ENCODE data around the gene HSD17B14. TPM values are rescaled to one million over a fixed set of nuclear protein-coding genes. Genes with fewer than 3 reads are reported as not detected.
"Not testable (repeated sequence)": the region's sequence is repeated elsewhere in the genome, so short reads cannot be mapped to it uniquely, and the experiment has no call there.

Gene HSD17B14
- polyA plus RNA-seq (2013, experiment 1 of 2), result 1.5 TPM
- polyA plus RNA-seq (2013, experiment 2 of 2), result 1.2 TPM

DNA sequence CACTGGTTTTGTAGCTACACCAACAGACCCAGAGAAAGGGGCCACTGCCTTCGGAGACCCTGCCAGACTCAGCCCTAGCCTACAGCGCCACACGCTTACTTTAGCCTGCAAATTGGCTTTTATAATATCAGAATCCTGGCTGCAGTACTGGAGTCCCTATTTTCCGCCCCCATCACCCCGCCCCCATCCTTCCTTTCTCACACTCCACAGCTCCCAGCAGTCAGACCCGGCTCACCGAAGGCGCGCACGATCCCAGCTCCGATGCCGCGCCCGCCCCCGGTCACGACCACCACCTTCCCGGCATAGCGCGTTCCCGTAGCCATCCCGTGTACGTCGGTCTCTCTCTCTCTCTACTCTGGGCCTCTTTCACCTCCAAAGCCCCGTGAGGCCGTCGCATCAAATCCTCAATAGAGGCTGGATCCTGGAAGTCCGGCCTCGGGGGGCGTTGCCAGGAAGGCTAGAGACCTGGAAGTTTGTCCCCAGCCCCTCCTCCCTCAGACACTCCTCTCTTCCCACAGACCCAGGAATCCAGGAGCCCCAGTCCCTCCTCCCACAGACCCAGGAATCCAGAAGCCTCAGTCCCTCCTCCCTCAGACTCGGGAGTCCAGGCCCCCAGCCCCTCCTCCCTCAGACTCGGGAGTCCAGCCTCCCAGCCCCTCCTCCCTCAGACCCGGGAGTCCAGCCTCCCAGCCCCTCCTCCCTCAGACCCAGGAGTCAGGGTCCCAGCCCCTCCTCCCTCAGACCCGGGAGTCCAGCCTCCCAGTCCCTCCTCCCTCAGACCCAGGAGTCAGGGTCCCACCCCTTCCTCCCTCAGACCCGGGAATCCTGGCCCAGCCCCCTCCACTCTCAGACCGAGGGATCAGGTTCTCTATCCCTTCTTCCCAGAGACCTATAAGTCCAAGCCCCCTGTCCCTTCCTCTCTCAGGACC is at the start of gene HSD17B14:
HSD17B14 (minus strand) TSS at position 403 of the 929 bp plus-strand sequence; CDS start at position 323, 80 bp downstream.
- Histone ChIP-seq H3K27ac (ENCODE audit: low read depth, low read length) (peak within 1 kb of the TSS; percentile 79), H3K4ac (ENCODE audit: low read depth, low read length) (no peak within 1 kb of the TSS), H3K4me3 (ENCODE audit: low read length) (peak within 1 kb of the TSS; percentile 54), H3K23ac (ENCODE audit: low read length) (no peak within 1 kb of the TSS), H2BK15ac (replicated peaks; ENCODE audit: low read depth) (no peak within 1 kb of the TSS), H3K79me2 (ENCODE audit: control insufficient read depth, insufficient read depth, low read length) (no peaks in the 10 kb centered on the region), H2AK5ac (ENCODE audit: low read length) (no peak within 1 kb of the TSS), H3K4me1 (ENCODE audit: control insufficient read depth, low read depth, low read length) (no peaks in the 10 kb centered on the region), H3K4me2 (ENCODE audit: low read length) (peak within 1 kb of the TSS; percentile 97), H3K56ac (ENCODE audit: low read length) (peak within 1 kb of the TSS; percentile 89), H3K79me1 (ENCODE audit: low read length) (no peaks in the 10 kb centered on the region), H4K5ac (ENCODE audit: low read length) (no peak within 1 kb of the TSS), H2BK120ac (ENCODE audit: low read depth, low read length) (no peak within 1 kb of the TSS), H4K8ac (ENCODE audit: low read depth, low read length) (no peak within 1 kb of the TSS), H3K9ac (ENCODE audit: low read length) (peak within 1 kb of the TSS; percentile 79), H3K27me3 (ENCODE audit: insufficient read depth, low read length, poor library complexity) (no peaks in the 10 kb centered on the region), H3K18ac (ENCODE audit: low read length) (peak within 1 kb of the TSS; percentile 19), H3K36me3 (ENCODE audit: control insufficient read depth, insufficient read depth, low read length) (no peaks in the 10 kb centered on the region), H2BK5ac (ENCODE audit: low read length) (peak within 1 kb of the TSS; percentile 87)
- peak; percentile 88 for DNase-seq
- no CpG with 5 or more reads among the region's 35 CpGs for WGBS (ENCODE audit: extremely low coverage, insufficient coverage, low lambda C conversion rate)

DNA sequence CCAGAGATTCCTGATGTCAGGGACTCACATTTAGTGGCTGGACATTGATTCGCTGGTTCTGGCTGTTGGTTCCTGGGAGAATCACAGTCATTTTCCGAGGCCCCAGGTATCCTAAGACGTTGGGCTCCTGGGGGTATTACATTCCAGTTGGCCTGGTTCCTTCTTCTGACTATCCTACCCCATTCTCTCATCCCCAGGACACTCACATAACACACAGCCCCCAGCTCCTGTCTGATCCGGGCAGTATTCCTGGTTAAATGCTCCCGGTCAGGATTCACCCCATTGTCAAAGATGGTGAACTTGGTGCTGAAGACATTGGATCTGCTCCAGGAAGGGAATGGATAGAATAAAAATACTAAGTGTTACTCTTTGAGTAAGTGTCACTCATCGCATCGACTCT is 47.4 kb upstream of the HSD17B14 start:
- Histone ChIP-seq H3K18ac (ENCODE audit: low read length) (no peak overlapping the region), H4K8ac (ENCODE audit: low read depth, low read length) (no peak overlapping the region), H3K4me1 (ENCODE audit: control insufficient read depth, low read depth, low read length) (no peaks in the 10 kb centered on the region), H3K4ac (ENCODE audit: low read depth, low read length) (no peak overlapping the region), H2AK5ac (ENCODE audit: low read length) (no peak overlapping the region), H3K4me3 (ENCODE audit: low read length) (no peak overlapping the region), H2BK15ac (replicated peaks; ENCODE audit: low read depth) (no peak overlapping the region), H3K9ac (ENCODE audit: low read length) (no peak overlapping the region), H4K5ac (ENCODE audit: low read length) (no peak overlapping the region), H3K4me2 (ENCODE audit: low read length) (no peak overlapping the region), H2BK120ac (ENCODE audit: low read depth, low read length) (no peak overlapping the region), H3K27ac (ENCODE audit: low read depth, low read length) (no peak overlapping the region), H3K23ac (ENCODE audit: low read length) (no peak overlapping the region), H3K36me3 (ENCODE audit: control insufficient read depth, insufficient read depth, low read length) (no peaks in the 10 kb centered on the region), H3K79me1 (ENCODE audit: low read length) (no peaks in the 10 kb centered on the region), H3K56ac (ENCODE audit: low read length) (no peak overlapping the region), H2BK5ac (ENCODE audit: low read length) (no peak overlapping the region), H3K27me3 (ENCODE audit: insufficient read depth, low read length, poor library complexity) (no peaks in the 10 kb centered on the region), H3K79me2 (ENCODE audit: control insufficient read depth, insufficient read depth, low read length) (no peaks in the 10 kb centered on the region)
- DNase-seq, result no peak
- no CpG with 5 or more reads among the region's 7 CpGs for WGBS (ENCODE audit: extremely low coverage, insufficient coverage, low lambda C conversion rate)

DNA sequence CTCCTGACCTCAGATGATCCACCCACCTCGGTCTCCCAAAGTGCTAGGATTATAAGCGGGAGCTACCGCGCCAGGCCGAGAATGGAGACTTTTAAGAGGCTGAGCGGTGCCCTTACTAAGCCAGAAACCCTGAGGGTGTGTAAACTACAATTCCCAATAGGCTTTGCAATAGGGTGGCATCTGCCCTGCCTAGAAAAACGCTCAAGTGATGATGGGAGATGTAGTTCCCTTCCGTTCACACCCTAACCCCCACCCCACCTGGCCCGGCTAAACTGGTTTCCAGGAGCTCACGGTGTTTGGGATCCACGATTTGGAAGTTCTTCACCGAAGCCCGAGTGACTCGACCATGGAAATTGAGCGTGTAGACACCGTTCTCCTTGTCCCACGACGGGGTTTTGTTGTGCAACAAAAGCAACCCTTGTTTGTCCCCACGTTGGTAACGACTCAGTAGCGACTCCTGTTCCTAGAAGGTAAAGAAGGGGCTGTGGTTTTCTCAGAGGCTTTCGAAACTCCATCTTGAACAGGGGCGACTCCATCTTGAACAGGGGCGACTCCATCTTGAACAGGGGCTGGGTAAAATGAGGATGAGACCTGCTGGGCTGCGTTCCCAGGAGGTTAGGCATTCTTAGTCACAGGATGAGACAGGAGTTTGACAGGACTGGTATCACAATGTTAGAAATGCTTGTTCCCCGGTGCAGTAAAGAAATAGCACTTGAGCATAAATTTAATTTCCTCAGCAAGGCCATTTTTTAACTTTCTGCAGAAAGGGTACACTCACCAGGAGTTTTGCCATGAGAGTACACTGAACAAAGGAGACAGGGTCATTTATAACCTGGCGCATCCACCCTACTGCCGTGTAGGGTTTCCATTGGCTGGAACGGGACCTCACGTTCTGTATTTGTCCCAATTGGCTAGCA is 45.7 kb upstream of the HSD17B14 start:
- H2AK5ac ChIP-seq (ENCODE audit: low read length), result no peak overlapping the region
- H3K79me2 ChIP-seq (ENCODE audit: control insufficient read depth, insufficient read depth, low read length), result no peaks in the 10 kb centered on the region
- H4K5ac ChIP-seq (ENCODE audit: low read length), result no peak overlapping the region
- H3K79me1 ChIP-seq (ENCODE audit: low read length), result no peaks in the 10 kb centered on the region
- H3K27ac ChIP-seq (ENCODE audit: low read depth, low read length), result no peak overlapping the region
- no peak overlapping the region for H3K4ac ChIP-seq (ENCODE audit: low read depth, low read length)
- H3K27me3 ChIP-seq (ENCODE audit: insufficient read depth, low read length, poor library complexity), result no peaks in the 10 kb centered on the region
- H3K4me3 ChIP-seq (ENCODE audit: low read length), result no peak overlapping the region
- H2BK15ac ChIP-seq (replicated peaks; ENCODE audit: low read depth), result no peak overlapping the region
- WGBS (ENCODE audit: extremely low coverage, insufficient coverage, low lambda C conversion rate), result no CpG with 5 or more reads among the region's 30 CpGs
- H3K9ac ChIP-seq (ENCODE audit: low read length), result no peak overlapping the region
- H3K56ac ChIP-seq (ENCODE audit: low read length), result no peak overlapping the region
- no peak overlapping the region for H4K8ac ChIP-seq (ENCODE audit: low read depth, low read length)
- DNase-seq, result peak; percentile 71
- no peaks in the 10 kb centered on the region for H3K36me3 ChIP-seq (ENCODE audit: control insufficient read depth, insufficient read depth, low read length)
- H2BK120ac ChIP-seq (ENCODE audit: low read depth, low read length), result no peak overlapping the region
- no peak overlapping the region for H2BK5ac ChIP-seq (ENCODE audit: low read length)
- H3K18ac ChIP-seq (ENCODE audit: low read length), result no peak overlapping the region
- no peak overlapping the region for H3K4me2 ChIP-seq (ENCODE audit: low read length)
- H3K4me1 ChIP-seq (ENCODE audit: control insufficient read depth, low read depth, low read length), result no peaks in the 10 kb centered on the region
- no peak overlapping the region for H3K23ac ChIP-seq (ENCODE audit: low read length)

DNA sequence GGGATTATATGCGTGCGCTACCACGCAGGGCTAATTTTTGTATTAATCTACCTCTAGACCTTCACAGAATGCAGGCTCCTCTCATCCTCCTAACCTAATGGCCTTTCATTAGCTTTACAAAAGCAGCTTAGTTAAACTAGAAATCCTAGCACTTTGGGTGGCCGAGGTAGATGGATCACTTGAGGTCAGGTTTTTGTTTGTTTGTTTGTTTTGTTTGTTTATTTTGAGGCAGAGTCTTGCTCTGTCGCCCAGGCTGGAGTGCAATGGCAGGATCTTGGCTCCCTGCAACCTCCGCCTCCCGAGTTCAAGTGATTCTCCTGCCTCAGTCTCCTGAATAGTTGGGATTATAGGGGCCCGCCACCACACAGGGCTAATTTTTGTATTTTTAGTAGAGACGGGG is 43.4 kb upstream of the HSD17B14 start:
- H3K4me2 ChIP-seq (ENCODE audit: low read length); H2BK15ac ChIP-seq (replicated peaks; ENCODE audit: low read depth); H3K4me1 ChIP-seq (ENCODE audit: control insufficient read depth, low read depth, low read length); H2BK5ac ChIP-seq (ENCODE audit: low read length); H3K36me3 ChIP-seq (ENCODE audit: control insufficient read depth, insufficient read depth, low read length); H4K8ac ChIP-seq (ENCODE audit: low read depth, low read length); H3K4ac ChIP-seq (ENCODE audit: low read depth, low read length); H3K4me3 ChIP-seq (ENCODE audit: low read length); H3K9ac ChIP-seq (ENCODE audit: low read length); DNase-seq; H3K18ac ChIP-seq (ENCODE audit: low read length); H2BK120ac ChIP-seq (ENCODE audit: low read depth, low read length); H4K5ac ChIP-seq (ENCODE audit: low read length); H3K23ac ChIP-seq (ENCODE audit: low read length); H3K27ac ChIP-seq (ENCODE audit: low read depth, low read length); H3K79me2 ChIP-seq (ENCODE audit: control insufficient read depth, insufficient read depth, low read length); H3K56ac ChIP-seq (ENCODE audit: low read length); H3K27me3 ChIP-seq (ENCODE audit: insufficient read depth, low read length, poor library complexity); H2AK5ac ChIP-seq (ENCODE audit: low read length); H3K79me1 ChIP-seq (ENCODE audit: low read length): not testable (repeated sequence)
- no CpG with 5 or more reads among the region's 9 CpGs for WGBS (ENCODE audit: extremely low coverage, insufficient coverage, low lambda C conversion rate)

DNA sequence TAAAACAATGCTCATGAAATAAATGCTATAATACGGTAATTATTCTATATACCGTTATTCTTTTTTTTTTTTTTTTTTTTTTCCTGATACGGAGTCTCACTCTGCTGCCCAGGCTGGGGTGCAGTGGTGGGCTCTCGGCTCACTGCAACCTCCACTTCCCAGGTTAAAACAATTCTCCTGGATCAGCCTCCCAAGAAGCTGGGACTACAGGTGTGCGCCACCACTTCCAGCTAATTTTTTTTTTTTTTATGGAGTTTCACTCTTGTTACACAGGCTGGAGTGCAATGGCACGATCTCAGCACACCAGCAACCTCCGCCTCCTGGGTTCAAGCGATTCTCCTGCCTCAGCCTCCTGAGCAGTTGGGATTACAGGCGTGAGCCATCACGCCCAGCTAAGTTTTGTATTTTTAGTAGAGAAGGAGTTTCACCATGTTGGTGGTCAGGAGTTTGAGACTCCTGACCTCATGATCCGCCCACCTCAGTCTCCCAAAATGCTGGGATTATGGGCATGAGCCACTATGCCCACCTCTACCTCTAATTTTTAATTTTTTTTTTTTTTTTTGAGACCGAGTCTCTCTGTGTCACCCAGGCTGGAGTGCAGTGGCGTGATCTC is 42.8 kb upstream of the HSD17B14 start:
- H3K18ac ChIP-seq (ENCODE audit: low read length), result no peak overlapping the region
- peaks cover 9% of the 10 kb centered on the region for H3K36me3 ChIP-seq (ENCODE audit: control insufficient read depth, insufficient read depth, low read length)
- no peak overlapping the region for H2BK5ac ChIP-seq (ENCODE audit: low read length)
- peaks cover 14% of the 10 kb centered on the region for H3K79me2 ChIP-seq (ENCODE audit: control insufficient read depth, insufficient read depth, low read length)
- no peak overlapping the region for H3K4me2 ChIP-seq (ENCODE audit: low read length)
- no peak overlapping the region for H3K23ac ChIP-seq (ENCODE audit: low read length)
- no peak overlapping the region for H2BK120ac ChIP-seq (ENCODE audit: low read depth, low read length)
- H3K4me3 ChIP-seq (ENCODE audit: low read length), result no peak overlapping the region
- H3K4me1 ChIP-seq (ENCODE audit: control insufficient read depth, low read depth, low read length), result peaks cover 4% of the 10 kb centered on the region
- no peaks in the 10 kb centered on the region for H3K27me3 ChIP-seq (ENCODE audit: insufficient read depth, low read length, poor library complexity)
- no peak overlapping the region for H3K56ac ChIP-seq (ENCODE audit: low read length)
- DNase-seq, result no peak
- no peak overlapping the region for H4K8ac ChIP-seq (ENCODE audit: low read depth, low read length)
- H3K27ac ChIP-seq (ENCODE audit: low read depth, low read length), result no peak overlapping the region
- H3K79me1 ChIP-seq (ENCODE audit: low read length), result peaks cover 9% of the 10 kb centered on the region
- WGBS (ENCODE audit: extremely low coverage, insufficient coverage, low lambda C conversion rate), result no CpG with 5 or more reads among the region's 13 CpGs
- H2BK15ac ChIP-seq (replicated peaks; ENCODE audit: low read depth), result no peak overlapping the region
- no peak overlapping the region for H2AK5ac ChIP-seq (ENCODE audit: low read length)
- no peak overlapping the region for H3K9ac ChIP-seq (ENCODE audit: low read length)
- H4K5ac ChIP-seq (ENCODE audit: low read length), result no peak overlapping the region
- no peak overlapping the region for H3K4ac ChIP-seq (ENCODE audit: low read depth, low read length)

Measured in mesendoderm (in vitro differentiated cells).